Astrocyte (in vitro differentiated cells and primary cell): ENCODE results near the gene NOXO1.

Source experiments
- CTCF ChIP-seq: IDR thresholded peaks from 2 replicates; pipeline ENCODE4 v1.5.1; 2011; ENCODE audit warnings: low read depth, mild to moderate bottlenecking, inconsistent platforms, low read length, moderate library complexity; ENCODE audit not compliant: insufficient read depth
- EZH2 ChIP-seq: IDR thresholded peaks from 2 replicates; pipeline ENCODE4 v1.6.1; 2012; ENCODE audit warnings: mild to moderate bottlenecking, low read length, inconsistent platforms; ENCODE audit not compliant: insufficient read depth

GRCh38 chr16:1961651-1962067 lies 19.6 kb downstream of the NOXO1 start:
- TF ChIP-seq EZH2 (no peak), CTCF (no peak)
